Colonic mucosa (tissue), 4 donors: Measurements from ENCODE around the gene LRRIQ4. TPM values are rescaled to one million over a fixed set of nuclear protein-coding genes. Genes with fewer than 3 reads are reported as not detected.

Experiments
- DNase-seq: peaks from one replicate; pipeline ENCODE4 v3.0.0-alpha.2; 2020
- H3K27ac ChIP-seq: fragments of 200-600 bp; one replicate; pipeline ENCODE4 v1.8.0; 2021
- H3K27me3 ChIP-seq: fragments of 200-600 bp; one replicate; pipeline ENCODE4 v1.8.0; 2021
- H3K36me3 ChIP-seq: fragments of 200-600 bp; one replicate; pipeline ENCODE4 v1.8.0; 2021
- H3K4me1 ChIP-seq: fragments of 200-600 bp; one replicate; pipeline ENCODE4 v1.8.0; 2021; ENCODE audit warnings: mild to moderate bottlenecking
- H3K4me3 ChIP-seq: fragments of 200-600 bp; one replicate; pipeline ENCODE4 v1.8.0; 2021
- H3K9ac ChIP-seq, 2 donors: one replicate each; pipeline ENCODE4 v1.7.0; 2013; ENCODE audit warnings: control low read depth in 2 of 2, low read depth in 2 of 2, low read length in 2 of 2
- H3K9me3 ChIP-seq: fragments of 200-600 bp; one replicate; pipeline ENCODE4 v1.8.0; 2021
- intact Hi-C: fragments of 100-400 bp; cut with DNase I; formaldehyde crosslinking; loops from one replicate; pipeline ENCODE4 v1.14.1; 2022
- total RNA-seq, 2 donors: library from RNA; stranded (reverse); fragmentation: NEBNext Ultra II Directional in 1 of 2; extraction: Animal tissue kit (Norgen Biotek cat#: 25700) in 1 of 2; gene quantifications; one replicate each; pipeline ENCODE4 v1.2.1, GENCODE V29; 2021
- TF ChIP-seq, protein P1 (sequence below): fragments of 200-600 bp; IDR thresholded peaks from one replicate; pipeline ENCODE4 v1.8.0; 2022; ENCODE audit warnings: antibody characterized with exemption, mild to moderate bottlenecking
- donor health status: healthy.
- donor health status: DM: no; HTN: no; CAD: no.
- donor health status: DM: no; HTN: no; CAD: no.

LRRIQ4 gene
- total RNA-seq, 2 donors from 2014 or later: not detected

DNA sequence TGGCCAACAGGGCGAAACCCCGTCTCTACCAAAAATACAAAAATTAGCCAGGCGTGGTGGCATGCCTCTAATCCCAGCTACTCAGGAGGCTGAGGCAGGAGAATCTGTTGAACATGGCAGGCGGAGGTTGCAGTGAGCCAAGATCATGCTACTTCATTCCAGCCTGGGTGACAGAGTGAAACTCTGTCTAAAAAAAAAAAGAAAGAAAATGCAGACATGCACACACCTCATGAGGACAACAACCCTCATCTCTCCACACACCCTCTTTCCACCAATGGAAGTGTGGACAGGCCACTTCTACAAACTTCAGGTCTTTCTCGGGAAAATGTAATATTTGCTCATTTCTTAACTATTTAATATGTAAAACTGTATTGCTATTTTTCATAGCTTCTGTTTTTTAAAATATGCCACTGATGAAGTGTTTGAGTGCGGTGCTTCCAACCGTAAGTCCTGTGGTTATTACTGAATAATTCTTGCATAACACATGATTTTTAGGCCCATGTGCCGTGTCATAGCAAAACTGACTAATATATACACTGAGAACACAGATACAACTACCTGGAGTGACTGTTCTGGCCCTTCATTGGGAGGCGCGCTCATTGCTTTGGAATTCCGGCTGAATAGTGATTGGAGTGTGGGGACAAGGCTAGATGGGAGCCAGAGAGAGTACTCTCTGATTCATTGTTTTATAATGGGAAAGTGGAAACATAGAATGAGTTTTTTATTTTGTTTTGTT, 34.0 kb downstream of the LRRIQ4 start:
- no peak overlapping the region for H3K9ac ChIP-seq
- no peaks in the 10 kb centered on the region for H3K9me3 ChIP-seq
- TF ChIP-seq, protein P1, sequence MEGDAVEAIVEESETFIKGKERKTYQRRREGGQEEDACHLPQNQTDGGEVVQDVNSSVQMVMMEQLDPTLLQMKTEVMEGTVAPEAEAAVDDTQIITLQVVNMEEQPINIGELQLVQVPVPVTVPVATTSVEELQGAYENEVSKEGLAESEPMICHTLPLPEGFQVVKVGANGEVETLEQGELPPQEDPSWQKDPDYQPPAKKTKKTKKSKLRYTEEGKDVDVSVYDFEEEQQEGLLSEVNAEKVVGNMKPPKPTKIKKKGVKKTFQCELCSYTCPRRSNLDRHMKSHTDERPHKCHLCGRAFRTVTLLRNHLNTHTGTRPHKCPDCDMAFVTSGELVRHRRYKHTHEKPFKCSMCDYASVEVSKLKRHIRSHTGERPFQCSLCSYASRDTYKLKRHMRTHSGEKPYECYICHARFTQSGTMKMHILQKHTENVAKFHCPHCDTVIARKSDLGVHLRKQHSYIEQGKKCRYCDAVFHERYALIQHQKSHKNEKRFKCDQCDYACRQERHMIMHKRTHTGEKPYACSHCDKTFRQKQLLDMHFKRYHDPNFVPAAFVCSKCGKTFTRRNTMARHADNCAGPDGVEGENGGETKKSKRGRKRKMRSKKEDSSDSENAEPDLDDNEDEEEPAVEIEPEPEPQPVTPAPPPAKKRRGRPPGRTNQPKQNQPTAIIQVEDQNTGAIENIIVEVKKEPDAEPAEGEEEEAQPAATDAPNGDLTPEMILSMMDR: no peak
- no peaks in the 10 kb centered on the region for H3K36me3 ChIP-seq
- H3K27me3 ChIP-seq: no peaks in the 10 kb centered on the region
- intact Hi-C loops: no loop called here
- no peak overlapping the region for H3K4me3 ChIP-seq
- H3K4me1 ChIP-seq: no peaks in the 10 kb centered on the region
- DNase-seq: no peak
- no peak overlapping the region for H3K27ac ChIP-seq

DNA sequence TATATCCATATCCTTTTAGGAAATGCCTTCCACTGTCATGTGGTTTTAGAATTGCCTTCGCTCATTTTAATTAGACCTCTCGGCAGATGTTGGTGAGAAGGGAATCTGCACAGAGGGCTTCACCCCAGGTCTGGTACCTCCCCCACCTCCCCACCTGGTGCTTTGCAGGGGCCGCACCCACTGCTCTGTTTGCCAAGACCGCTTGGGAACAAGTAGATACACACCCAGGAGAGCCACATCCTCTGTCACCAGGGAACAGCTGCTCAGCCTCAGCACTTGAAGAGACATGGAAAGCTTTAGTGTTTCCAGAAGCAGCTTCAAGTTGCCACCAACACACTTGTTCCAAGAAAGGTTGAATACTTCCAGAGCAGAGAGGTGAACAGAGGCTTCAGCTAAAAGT, 35.2 kb downstream of the LRRIQ4 start:
- no peak overlapping the region for H3K4me3 ChIP-seq
- intact Hi-C loops: no loop called here
- TF ChIP-seq, protein P1: no peak
- DNase-seq: peak; percentile 70
- no peaks in the 10 kb centered on the region for H3K27me3 ChIP-seq
- no peaks in the 10 kb centered on the region for H3K4me1 ChIP-seq
- no peaks in the 10 kb centered on the region for H3K9me3 ChIP-seq
- no peaks in the 10 kb centered on the region for H3K36me3 ChIP-seq
- H3K27ac ChIP-seq: no peak overlapping the region
- no peak overlapping the region for H3K9ac ChIP-seq

- Histone ChIP-seq H3K27me3 (no peaks in the 10 kb centered on the region), H3K27ac (no peak overlapping the region), H3K9me3 (no peaks in the 10 kb centered on the region), H3K4me1 (no peaks in the 10 kb centered on the region), H3K4me3 (no peak overlapping the region), H3K9ac (no peak overlapping the region), H3K36me3 (no peaks in the 10 kb centered on the region)
- no peak for DNase-seq
- intact Hi-C loops: no loop called here
- TF ChIP-seq, protein P1: no peak
Observed at GRCh38 chr3:169848741-169849140, 36.1 kb downstream of the LRRIQ4 start.

GRCh38 chr3:169850618-169851017, 37.9 kb downstream of the LRRIQ4 start:
- Histone ChIP-seq H3K4me1 (no peaks in the 10 kb centered on the region), H3K27me3 (no peaks in the 10 kb centered on the region), H3K9me3 (no peaks in the 10 kb centered on the region), H3K36me3 (no peaks in the 10 kb centered on the region), H3K9ac (no peak overlapping the region), H3K27ac (no peak overlapping the region), H3K4me3 (no peak overlapping the region)
- TF ChIP-seq, protein P1: no peak
- no peak for DNase-seq
- intact Hi-C loops: no loop called here

GRCh38 chr3:169855514-169855913, 42.8 kb downstream of the LRRIQ4 start:
- H3K9me3 ChIP-seq: no peaks in the 10 kb centered on the region
- no peak overlapping the region for H3K27ac ChIP-seq
- no peaks in the 10 kb centered on the region for H3K27me3 ChIP-seq
- H3K36me3 ChIP-seq: no peaks in the 10 kb centered on the region
- H3K9ac ChIP-seq: no peak overlapping the region
- intact Hi-C loops: no loop called here
- H3K4me1 ChIP-seq: no peaks in the 10 kb centered on the region
- DNase-seq: no peak
- TF ChIP-seq, protein P1: no peak
- H3K4me3 ChIP-seq: no peak overlapping the region
